Epithelial cell of alveolus of lung (primary cell): Measurements from ENCODE around the gene PLAAT4. TPM values are rescaled to one million over a fixed set of nuclear protein-coding genes. Genes with fewer than 3 reads are reported as not detected.

Experiments
- total RNA-seq: library from RNA; depleted of rRNA; stranded (reverse); fragments of >200 nt; gene quantifications from 2 replicates; pipeline ENCODE4 v1.2.1, GENCODE V29; 2015

The PLAAT4 gene
- total RNA-seq, result 13.7 and 31.0 TPM in 2 replicates

DNA sequence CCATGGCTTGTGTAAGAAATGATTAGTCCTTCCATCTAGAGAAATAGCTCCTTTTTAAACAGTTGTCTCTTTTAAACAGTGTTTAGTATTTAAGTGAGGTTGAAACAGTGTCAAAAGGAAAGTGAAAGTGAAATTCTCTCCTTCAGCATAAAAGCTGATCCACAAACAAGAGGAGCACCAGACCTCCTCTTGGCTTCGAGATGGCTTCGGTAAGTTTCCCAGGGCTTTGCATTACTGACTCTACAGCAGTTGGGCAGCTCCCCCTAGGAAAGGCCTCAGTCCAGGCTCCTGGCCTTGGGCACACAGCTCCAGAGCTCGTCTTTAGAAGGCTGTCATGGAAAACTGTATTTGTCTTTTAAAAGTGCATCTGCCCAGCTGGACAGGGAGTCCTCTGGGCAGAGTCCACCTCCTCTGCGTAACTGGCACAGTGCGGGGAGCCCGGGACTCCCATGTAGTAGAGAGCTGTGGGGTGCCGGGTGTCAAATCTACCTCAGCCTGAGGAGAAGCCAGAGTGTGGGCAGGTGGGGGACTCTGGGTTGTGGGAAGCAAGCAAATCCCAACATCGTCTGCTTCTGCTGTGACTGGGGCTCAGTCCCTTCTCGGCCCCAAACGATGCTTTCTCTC is at the start of gene PLAAT4:
PLAAT4 (plus strand) TSS at position 140 of the 624 bp plus-strand sequence; CDS start at position 201, 61 bp downstream.

GRCh38 chr11:63490551-63491239 is 45.9 kb upstream of the PLAAT4 start, which contains the start of gene PLAAT5:
Gene PLAAT5, minus strand, starts transcription at chr11:63491167. Its CDS starts 133 bp downstream, at chr11:63491034.

GRCh38 chr11:63505857-63506528 is 30.6 kb upstream of the PLAAT4 start, which contains the start of gene LGALS12:
Gene LGALS12, plus strand, starts transcription at chr11:63506084. Its CDS starts 375 bp downstream, at chr11:63506459.

DNA sequence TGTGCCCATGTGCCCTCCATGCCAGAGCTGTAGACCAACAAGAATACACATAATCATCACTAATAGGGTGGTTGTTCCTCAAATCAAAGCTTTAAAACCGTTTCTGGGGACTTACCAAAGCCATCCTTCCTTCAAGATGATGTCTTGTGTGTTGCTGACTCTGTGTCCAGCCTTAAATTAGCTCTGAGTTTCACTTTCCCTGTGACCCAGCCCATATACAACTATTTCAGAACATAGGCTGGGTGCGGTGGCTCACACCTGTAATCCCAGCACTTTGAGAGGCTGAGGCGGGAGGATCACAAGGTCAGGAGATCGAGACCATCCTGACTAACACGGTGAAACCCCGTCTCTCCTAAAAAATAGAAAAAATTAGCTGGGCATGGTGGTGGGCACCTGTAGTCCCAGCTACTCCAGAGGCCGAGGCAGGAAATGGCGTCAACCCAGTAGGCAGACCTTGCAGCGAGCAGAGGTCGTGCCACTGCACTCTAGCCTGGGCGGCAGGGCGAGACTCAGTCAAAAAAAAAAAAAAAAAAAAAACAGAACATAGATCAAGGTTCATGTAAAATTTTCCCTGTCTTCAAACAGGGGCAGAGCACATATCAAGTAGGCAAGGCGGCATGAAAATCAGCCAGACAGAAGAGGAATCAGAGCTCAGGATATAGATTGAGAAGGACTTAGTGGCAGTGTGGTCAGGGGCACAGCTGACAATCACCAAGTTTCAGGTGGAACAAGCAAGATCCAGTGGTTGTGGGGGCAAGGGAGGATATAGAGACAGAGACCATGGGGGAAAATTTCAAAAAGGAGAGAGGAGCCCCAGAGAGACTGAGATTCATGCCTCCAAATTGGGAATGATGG is 26.8 kb downstream of the PLAAT4 start, which contains the start of gene PLAAT2:
PLAAT2 (minus strand) TSS at position 179 of the 855 bp plus-strand sequence; CDS start at position 124, 55 bp downstream.

Other genes starting within 250 kb of the PLAAT4 start
- not detected in 2 replicates for gene SLC22A9, start 167.0 kb upstream of the PLAAT4 start, total RNA-seq
- gene PLAAT5, start 45.6 kb upstream of the PLAAT4 start, total RNA-seq, result 0.13 TPM in 1 of 2 replicates, not detected in the other
- gene LGALS12, start 30.7 kb upstream of the PLAAT4 start, total RNA-seq, result not detected in 2 replicates
- gene PLAAT2, start 26.6 kb downstream of the PLAAT4 start, total RNA-seq, result not detected in 2 replicates
- gene PLAAT3, start 77.6 kb downstream of the PLAAT4 start, total RNA-seq, result 0.48 and 5.2 TPM in 2 replicates
- gene ATL3, start 134.6 kb downstream of the PLAAT4 start, total RNA-seq, result 51.7 and 57.1 TPM in 2 replicates
- 92.4 and 115 TPM in 2 replicates for gene RTN3, start 144.7 kb downstream of the PLAAT4 start, total RNA-seq
- gene ZFTA, start 232.0 kb downstream of the PLAAT4 start, total RNA-seq, result 8.8 and 44.0 TPM in 2 replicates